ENCODE measurements around the gene RTP1.

The RTP1 gene

GRCh38 chr3:187197335-187197649, at the start of gene RTP1:
RTP1 (plus strand) TSS chr3:187197486; CDS start chr3:187197516, 30 bp downstream.
- TF ChIP-seq ELF4 (IDR thresholded peaks at IDR 0.05) = no peak
- TF ChIP-seq ZNF384 (IDR thresholded peaks at IDR 0.05) = no peak
- no peak for TF ChIP-seq SP1 (IDR thresholded peaks at IDR 0.05)
- TF ChIP-seq L3MBTL2 (conservative IDR thresholded peaks at IDR 0.05) = no peak
- no peak for TF ChIP-seq PKNOX1 (IDR thresholded peaks at IDR 0.05)
- no peak for TF ChIP-seq FOXK2 (IDR thresholded peaks at IDR 0.05)
- no peak for TF ChIP-seq ARNT (IDR thresholded peaks at IDR 0.05)
- TF ChIP-seq HDGF (IDR thresholded peaks at IDR 0.05; ENCODE audit: borderline replicate concordance) = no peak
- TF ChIP-seq CTBP1 (IDR thresholded peaks at IDR 0.05; ENCODE audit: borderline replicate concordance) = no peak
- no peak for TF ChIP-seq TARDBP (IDR thresholded peaks at IDR 0.05)
- no peak for TF ChIP-seq NFRKB (IDR thresholded peaks at IDR 0.05)
- no peak for TF ChIP-seq SUZ12 (IDR thresholded peaks at IDR 0.05)
- no peak for TF ChIP-seq LEF1 (IDR thresholded peaks at IDR 0.05; ENCODE audit: borderline replicate concordance)
- no peak for TF ChIP-seq BHLHE40 (IDR thresholded peaks at IDR 0.05; ENCODE audit: borderline replicate concordance)
- no peak for TF ChIP-seq FOXM1 (IDR thresholded peaks at IDR 0.05; ENCODE audit: borderline replicate concordance)
- no peak for TF ChIP-seq FOXA1 (IDR thresholded peaks at IDR 0.05)
- no peak for DNase-seq (ENCODE audit: extremely low spot score)
- ChIA-PET POLR2A (no interaction called here), CTCF (no interaction called here)

- POLR2A ChIA-PET = interaction anchor here (1.6 kb wide), 1 partner anchor 11 kb away, joined by 4 read pairs; the partner anchor contains the start of gene RPL39L
- no peak for DNase-seq (ENCODE audit: extremely low spot score)
- CTCF ChIA-PET = interaction anchor here (1.4 to 1.6 kb wide), 2 partner anchors 11 to 15 kb away, joined by 3 to 7 read pairs; partner anchors contain the start of gene RPL39L
- no peak for TF ChIP-seq FOXK2 (IDR thresholded peaks at IDR 0.05)
- TF ChIP-seq SUZ12 (IDR thresholded peaks at IDR 0.05) = no peak
- no peak for TF ChIP-seq PKNOX1 (IDR thresholded peaks at IDR 0.05)
- no peak for TF ChIP-seq FOXM1 (IDR thresholded peaks at IDR 0.05; ENCODE audit: borderline replicate concordance)
- no peak for TF ChIP-seq TARDBP (IDR thresholded peaks at IDR 0.05)
- no peak for TF ChIP-seq LEF1 (IDR thresholded peaks at IDR 0.05; ENCODE audit: borderline replicate concordance)
- TF ChIP-seq ARNT (IDR thresholded peaks at IDR 0.05) = no peak
- TF ChIP-seq BHLHE40 (IDR thresholded peaks at IDR 0.05; ENCODE audit: borderline replicate concordance) = no peak
- no peak for TF ChIP-seq ELF4 (IDR thresholded peaks at IDR 0.05)
- TF ChIP-seq L3MBTL2 (conservative IDR thresholded peaks at IDR 0.05) = no peak
- no peak for TF ChIP-seq SP1 (IDR thresholded peaks at IDR 0.05)
- no peak for TF ChIP-seq FOXA1 (IDR thresholded peaks at IDR 0.05)
- no peak for TF ChIP-seq NFRKB (IDR thresholded peaks at IDR 0.05)
- no peak for TF ChIP-seq ZNF384 (IDR thresholded peaks at IDR 0.05)
- TF ChIP-seq HDGF (IDR thresholded peaks at IDR 0.05; ENCODE audit: borderline replicate concordance) = no peak
- no peak for TF ChIP-seq CTBP1 (IDR thresholded peaks at IDR 0.05; ENCODE audit: borderline replicate concordance)
These were observed 47.1 kb upstream of the RTP1 start for GRCh38 chr3:187150186-187150585.

GRCh38 chr3:187150599-187150998, 46.7 kb upstream of the RTP1 start:
- ChIA-PET CTCF (interaction anchor here (1.4 to 1.6 kb wide), 2 partner anchors 11 to 14 kb away, joined by 3 to 7 read pairs; partner anchors contain the start of gene RPL39L), POLR2A (interaction anchor here (1.6 kb wide), 1 partner anchor 11 kb away, joined by 4 read pairs; the partner anchor contains the start of gene RPL39L)
- DNase-seq (ENCODE audit: extremely low spot score) = no peak
- TF ChIP-seq CTBP1 (IDR thresholded peaks at IDR 0.05; ENCODE audit: borderline replicate concordance) (no peak), SUZ12 (IDR thresholded peaks at IDR 0.05) (no peak), FOXA1 (IDR thresholded peaks at IDR 0.05) (no peak), PKNOX1 (IDR thresholded peaks at IDR 0.05) (no peak), ELF4 (IDR thresholded peaks at IDR 0.05) (no peak), ARNT (IDR thresholded peaks at IDR 0.05) (no peak), TARDBP (IDR thresholded peaks at IDR 0.05) (no peak), NFRKB (IDR thresholded peaks at IDR 0.05) (no peak), BHLHE40 (IDR thresholded peaks at IDR 0.05; ENCODE audit: borderline replicate concordance) (no peak), HDGF (IDR thresholded peaks at IDR 0.05; ENCODE audit: borderline replicate concordance) (no peak), ZNF384 (IDR thresholded peaks at IDR 0.05) (no peak)

- no peak for TF ChIP-seq PKNOX1 (IDR thresholded peaks at IDR 0.05)
- TF ChIP-seq SP1 (IDR thresholded peaks at IDR 0.05) = no peak
- no peak for TF ChIP-seq CTBP1 (IDR thresholded peaks at IDR 0.05; ENCODE audit: borderline replicate concordance)
- no peak for TF ChIP-seq FOXA1 (IDR thresholded peaks at IDR 0.05)
- TF ChIP-seq ZNF384 (IDR thresholded peaks at IDR 0.05) = no peak
- no peak for TF ChIP-seq HDGF (IDR thresholded peaks at IDR 0.05; ENCODE audit: borderline replicate concordance)
- TF ChIP-seq FOXK2 (IDR thresholded peaks at IDR 0.05) = no peak
- no peak for TF ChIP-seq ARNT (IDR thresholded peaks at IDR 0.05)
- TF ChIP-seq NFRKB (IDR thresholded peaks at IDR 0.05) = no peak
- DNase-seq (ENCODE audit: extremely low spot score) = no peak
- ChIA-PET POLR2A (no interaction called here), CTCF (no interaction called here)
These were observed 35.7 kb upstream of the RTP1 start for GRCh38 chr3:187161556-187161955.

- DNase-seq (ENCODE audit: extremely low spot score) = no peak
- TF ChIP-seq PKNOX1 (IDR thresholded peaks at IDR 0.05) = no peak
- TF ChIP-seq BHLHE40 (IDR thresholded peaks at IDR 0.05; ENCODE audit: borderline replicate concordance) = no peak
- TF ChIP-seq FOXA1 (IDR thresholded peaks at IDR 0.05) = no peak
- no peak for TF ChIP-seq HDGF (IDR thresholded peaks at IDR 0.05; ENCODE audit: borderline replicate concordance)
- CTCF ChIA-PET = no interaction called here
- POLR2A ChIA-PET = no interaction called here
These were observed 34.9 kb upstream of the RTP1 start for GRCh38 chr3:187162265-187162953.

All from HEK293T (cell line).